Kidney (tissue), 14 donors: Measurements from ENCODE around the gene PTPRT. TPM values are rescaled to one million over a fixed set of nuclear protein-coding genes. Genes with fewer than 3 reads are reported as not detected.

Source experiments
- DNase-seq, 5 donors: peaks; one replicate each; pipeline ENCODE4 v3.0.0-alpha.2; 2013 to 2020
- FAIRE-seq: peaks from 2 replicates; lab custom pipeline; 2012; peaks lifted over from hg19 to GRCh38; lab: Jason Lieb, UNC
- H3K27ac ChIP-seq, 2 donors: one replicate each; pipeline ENCODE4 v1.7.0; 2013; ENCODE audit warnings: low read depth in 2 of 2, low read length in 2 of 2, inconsistent platforms in 1 of 2
- H3K27me3 ChIP-seq: one replicate; pipeline ENCODE4 v1.7.1; 2013; ENCODE audit warnings: low read length, inconsistent platforms; ENCODE audit not compliant: control insufficient read depth, insufficient read depth
- H3K36me3 ChIP-seq, 3 donors: one replicate each; pipeline versions ENCODE4 v1.7.0 to v1.7.1; 2013; ENCODE audit warnings: low read length in 3 of 3, control low read depth in 1 of 3, inconsistent platforms in 1 of 3; ENCODE audit not compliant: insufficient read depth in 3 of 3, control insufficient read depth in 2 of 3
- H3K4me1 ChIP-seq, 3 donors: one replicate each; pipeline versions ENCODE4 v1.7.0 to v1.7.1; 2013; ENCODE audit warnings: low read length in 3 of 3, inconsistent platforms in 1 of 3, low read depth in 1 of 3; ENCODE audit not compliant: control insufficient read depth in 2 of 3, insufficient read depth in 2 of 3
- H3K4me3 ChIP-seq, 3 donors: one replicate each; pipeline versions ENCODE4 v1.7.0 to v1.8.1; 2013; ENCODE audit warnings: low read length in 3 of 3, control low read depth in 1 of 3, inconsistent platforms in 1 of 3
- H3K9ac ChIP-seq, 3 donors: one replicate each; pipeline versions ENCODE4 v1.7.0 to v1.7.1; 2013; ENCODE audit warnings: low read length in 3 of 3, control low read depth in 1 of 3, inconsistent platforms in 1 of 3
- H3K9me3 ChIP-seq, 3 donors: one replicate each; pipeline versions ENCODE4 v1.7.0 to v1.7.1; 2013; ENCODE audit warnings: low read length in 3 of 3, control low read depth in 1 of 3, inconsistent platforms in 1 of 3; ENCODE audit not compliant: control insufficient read depth in 2 of 3, insufficient read depth in 1 of 3
- intact Hi-C: fragments of 100-400 bp; cut with DNase I; formaldehyde crosslinking; loops from one replicate; pipeline ENCODE4 v1.11.1; 2022
- polyA plus RNA-seq: library from polyadenylated mRNA; stranded (reverse); fragments of 350-450 nt; fragmentation: Illumina TruSeq; extraction: RNeasy Lipid Tissue Mini Kit (QIAGEN cat#74804); gene quantifications from one replicate; pipeline ENCODE4 v1.2.3, GENCODE V29; 2014; ENCODE audit warnings: low read depth, low replicate concordance; ENCODE audit not compliant: insufficient read depth
- total RNA-seq: library from RNA; stranded (reverse); fragmentation: NEBNext Ultra II Directional; extraction: Animal tissue kit (Norgen Biotek cat#: 25700); gene quantifications from one replicate; pipeline ENCODE4 v1.2.1, GENCODE V29; 2021
- TF ChIP-seq, protein P1 (sequence below): IDR thresholded peaks from 3 replicates; pipeline ENCODE4 v1.5.1; 2012; ENCODE audit warnings: mild to moderate bottlenecking, moderate library complexity, borderline replicate concordance; ENCODE audit not compliant: insufficient read depth; ENCODE audit errors: extremely low read depth
- donor health status: control.
- donor health status: control.
- donor health status: control.
- donor health status: control.
- donor health status: control.
- donor health status: DM: yes; HTN: yes; CAD: no.
- donor health status: Normal renal cell carcinoma (clear cell type).

The PTPRT gene
- total and polyA plus RNA-seq, 2 donors from 2014 or later, result 0.60 TPM; not detected in 1

DNA sequence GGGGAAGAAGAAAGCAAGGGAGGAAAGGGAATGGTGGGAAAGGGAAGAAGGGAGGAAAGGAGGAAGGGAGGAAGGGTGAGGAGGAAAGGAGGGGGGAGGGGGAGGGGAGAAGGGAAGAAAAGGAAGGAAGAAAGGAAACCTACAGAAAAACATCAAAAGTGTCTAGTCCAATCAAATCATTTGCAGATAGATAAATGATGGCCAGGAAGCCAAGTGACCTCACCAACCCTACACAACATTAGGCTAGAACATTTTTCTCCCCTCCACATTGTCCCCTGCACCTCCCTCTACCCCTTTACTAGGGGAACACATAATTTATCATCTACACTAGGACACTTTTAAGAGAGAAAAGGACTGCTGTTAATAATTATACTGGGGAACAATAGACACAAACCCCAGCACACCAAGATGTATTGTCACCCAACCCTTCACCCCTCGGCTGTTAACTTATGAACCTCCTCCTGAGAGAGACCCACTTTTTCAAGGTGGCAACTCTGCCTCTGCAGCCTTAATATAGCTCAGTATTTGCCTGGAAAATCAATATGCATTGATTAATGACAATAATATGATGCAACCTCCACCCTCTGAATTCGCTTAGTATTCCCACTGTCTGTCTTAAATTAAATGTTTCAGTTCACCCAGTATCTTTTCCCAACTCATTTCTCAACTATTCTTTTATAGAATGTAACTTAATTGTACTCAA is 231.2 kb downstream of the PTPRT start:
- no peaks in the 10 kb centered on the region for H3K27me3 ChIP-seq
- TF ChIP-seq, protein P1, sequence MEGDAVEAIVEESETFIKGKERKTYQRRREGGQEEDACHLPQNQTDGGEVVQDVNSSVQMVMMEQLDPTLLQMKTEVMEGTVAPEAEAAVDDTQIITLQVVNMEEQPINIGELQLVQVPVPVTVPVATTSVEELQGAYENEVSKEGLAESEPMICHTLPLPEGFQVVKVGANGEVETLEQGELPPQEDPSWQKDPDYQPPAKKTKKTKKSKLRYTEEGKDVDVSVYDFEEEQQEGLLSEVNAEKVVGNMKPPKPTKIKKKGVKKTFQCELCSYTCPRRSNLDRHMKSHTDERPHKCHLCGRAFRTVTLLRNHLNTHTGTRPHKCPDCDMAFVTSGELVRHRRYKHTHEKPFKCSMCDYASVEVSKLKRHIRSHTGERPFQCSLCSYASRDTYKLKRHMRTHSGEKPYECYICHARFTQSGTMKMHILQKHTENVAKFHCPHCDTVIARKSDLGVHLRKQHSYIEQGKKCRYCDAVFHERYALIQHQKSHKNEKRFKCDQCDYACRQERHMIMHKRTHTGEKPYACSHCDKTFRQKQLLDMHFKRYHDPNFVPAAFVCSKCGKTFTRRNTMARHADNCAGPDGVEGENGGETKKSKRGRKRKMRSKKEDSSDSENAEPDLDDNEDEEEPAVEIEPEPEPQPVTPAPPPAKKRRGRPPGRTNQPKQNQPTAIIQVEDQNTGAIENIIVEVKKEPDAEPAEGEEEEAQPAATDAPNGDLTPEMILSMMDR, result no peak
- intact Hi-C loops, result no loop called here
- no peaks in the 10 kb centered on the region for H3K36me3 ChIP-seq
- H3K27ac ChIP-seq, result no peak overlapping the region
- H3K9me3 ChIP-seq, result no peaks in the 10 kb centered on the region
- no peak overlapping the region for H3K4me3 ChIP-seq
- DNase-seq (no peak), FAIRE-seq (no peak)
- no peak overlapping the region for H3K9ac ChIP-seq
- H3K4me1 ChIP-seq, result no peaks in the 10 kb centered on the region

DNA sequence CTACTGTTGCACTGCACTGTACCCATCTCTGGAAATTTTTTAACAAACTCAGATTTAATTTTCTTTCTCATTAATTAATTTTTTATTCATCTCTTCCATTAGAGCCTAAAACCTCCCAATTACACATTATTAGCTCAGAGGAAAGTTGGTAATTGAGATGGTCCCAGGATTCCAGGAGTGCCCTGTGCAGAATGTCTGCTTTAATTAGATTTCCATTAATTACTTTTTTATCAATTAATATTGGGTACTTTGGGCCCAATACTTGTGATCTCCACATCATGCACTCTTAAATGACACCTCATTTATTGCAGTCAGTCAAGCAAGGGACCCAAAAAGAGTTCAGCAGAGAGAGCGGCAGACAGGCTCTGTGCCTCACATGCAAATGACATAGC is 232.0 kb downstream of the PTPRT start:
- TF ChIP-seq, protein P1, result no peak
- Histone ChIP-seq H3K9me3 (no peaks in the 10 kb centered on the region), H3K9ac (no peak overlapping the region), H3K27me3 (no peaks in the 10 kb centered on the region), H3K36me3 (no peaks in the 10 kb centered on the region), H3K27ac (no peak overlapping the region), H3K4me3 (no peak overlapping the region), H3K4me1 (no peaks in the 10 kb centered on the region)
- no peak for DNase-seq
- intact Hi-C loops, result no loop called here
- no peak for FAIRE-seq

DNA sequence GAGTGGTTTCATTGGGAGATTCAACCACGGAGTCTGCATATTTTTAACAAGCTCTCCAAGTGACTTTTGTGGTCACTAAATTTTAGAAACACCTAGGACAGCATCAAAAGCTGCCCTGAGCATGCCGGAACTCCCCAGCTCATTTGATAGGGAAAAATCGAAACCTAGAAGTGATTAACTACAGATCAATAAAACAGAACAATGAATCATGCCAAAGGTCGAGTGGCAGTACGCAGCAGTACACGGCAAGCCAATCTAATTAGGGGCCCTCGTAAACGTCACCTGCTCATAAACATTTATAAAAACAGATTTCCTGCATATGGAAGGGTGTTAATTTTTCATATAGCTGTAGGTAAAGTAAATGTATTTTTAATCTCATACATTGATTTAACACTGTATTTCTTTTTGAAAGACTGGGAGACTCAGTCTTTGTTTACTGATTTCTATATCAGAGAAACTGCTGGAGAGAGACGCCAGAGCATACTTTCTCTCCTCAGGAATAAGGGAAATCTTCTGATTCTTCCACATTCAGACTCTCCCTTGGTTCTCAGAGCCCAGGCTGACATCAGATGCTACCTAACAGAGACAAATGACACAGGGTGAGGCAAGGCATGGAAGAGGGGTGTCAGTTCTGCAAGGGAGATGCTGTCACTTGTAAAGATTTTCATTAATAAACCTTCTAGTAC is 232.5 kb downstream of the PTPRT start:
- Histone ChIP-seq H3K9ac (no peak overlapping the region), H3K4me3 (no peak overlapping the region), H3K27me3 (no peaks in the 10 kb centered on the region), H3K27ac (no peak overlapping the region), H3K9me3 (no peaks in the 10 kb centered on the region), H3K36me3 (no peaks in the 10 kb centered on the region), H3K4me1 (no peaks in the 10 kb centered on the region)
- TF ChIP-seq, protein P1, result no peak
- FAIRE-seq, result no peak
- intact Hi-C loops, result no loop called here
- DNase-seq, result no peak
